Natural killer cell (primary cell): ENCODE data around the gene PURA. TPM values are rescaled to one million over a fixed set of nuclear protein-coding genes. Genes with fewer than 3 reads are reported as not detected.

Source experiments
- ATAC-seq, 3 donors: fragments of 150-1000 bp in 2 of 3; fragments of 200-7000 bp in 1 of 3; cut with Tn5 transposase; 1 replicate in 1 of 3; 2 replicates in 2 of 3; pipeline ENCODE4 v1.10.0; 2021; ENCODE audit warnings: mild to moderate bottlenecking in 2 of 3, moderate library complexity in 2 of 3
- DNase-seq, 2 donors: peaks; one replicate each; pipeline versions ENCODE4 v3.0.0 to v3.0.0-alpha.2; 2013 to 2021; ENCODE audit warnings: mixed read lengths in 1 of 2
- H3K27ac ChIP-seq: one replicate; pipeline ENCODE4 v1.5.1; 2013; ENCODE audit warnings: mild to moderate bottlenecking, low read length
- H3K27me3 ChIP-seq: one replicate; pipeline ENCODE4 v1.6.1; 2013; ENCODE audit warnings: low read length; ENCODE audit not compliant: control insufficient read depth, insufficient read depth
- H3K36me3 ChIP-seq: one replicate; pipeline ENCODE4 v1.6.1; 2013; ENCODE audit warnings: low read length; ENCODE audit not compliant: control insufficient read depth, insufficient read depth
- H3K4me1 ChIP-seq: one replicate; pipeline ENCODE4 v1.6.1; 2013; ENCODE audit warnings: low read length; ENCODE audit not compliant: control insufficient read depth, insufficient read depth
- H3K4me3 ChIP-seq: one replicate; pipeline ENCODE4 v1.5.1; 2013; ENCODE audit warnings: low read length
- H3K9me3 ChIP-seq: one replicate; pipeline ENCODE4 v1.6.1; 2013; ENCODE audit warnings: low read length; ENCODE audit not compliant: control insufficient read depth, insufficient read depth
- H3K27ac Mint-ChIP-seq, 2 donors: one replicate each; pipeline ENCODE4 v1.8.0; 2022; ENCODE audit warnings: mild to moderate bottlenecking in 2 of 2, mixed read lengths in 2 of 2, moderate library complexity in 1 of 2
- H3K27me3 Mint-ChIP-seq, 2 donors: one replicate each; pipeline ENCODE4 v1.8.0; 2022; ENCODE audit warnings: low read depth in 2 of 2, mixed read lengths in 2 of 2
- H3K36me3 Mint-ChIP-seq: one replicate; pipeline ENCODE4 v1.8.0; 2022; ENCODE audit warnings: mixed read lengths
- H3K4me1 Mint-ChIP-seq, 2 donors: one replicate each; pipeline ENCODE4 v1.8.0; 2022; ENCODE audit warnings: mixed read lengths in 2 of 2
- H3K4me3 Mint-ChIP-seq: one replicate; pipeline ENCODE4 v1.8.0; 2022; ENCODE audit warnings: mild to moderate bottlenecking, moderate library complexity, mixed read lengths
- H3K9me3 Mint-ChIP-seq, 2 donors: one replicate each; pipeline ENCODE4 v1.8.0; 2022; ENCODE audit warnings: mixed read lengths in 2 of 2
- WGBS: methylation state at CpG from one replicate; pipeline ENCODE4 v1.1.7; 2013; ENCODE audit warnings: missing lambda C conversion rate; ENCODE audit not compliant: insufficient coverage; 5-methylcytosine and 5-hydroxymethylcytosine counted together
- intact Hi-C: fragments of 100-400 bp; cut with micrococcal nuclease; formaldehyde crosslinking; loops from one replicate; pipeline ENCODE4 v1.14.2; 2022
- total RNA-seq, 4 donors: library from RNA; stranded (reverse); fragments of 120-200 nt in 1 of 4; gene quantifications; one replicate each; pipeline versions ENCODE4 v1.2.3 to v1.2.4, GENCODE V29; 2013 to 2022
- TF ChIP-seq, protein P1 (sequence below): fragments of 200-600 bp; IDR thresholded peaks from one replicate; pipeline ENCODE4 v1.8.0; 2022; ENCODE audit warnings: antibody characterized with exemption

The PURA gene
- total RNA-seq, 3 donors from 2014 or later (not counting 1 experiment from before 2014, with no cell fraction given), result 8.1 to 12.0 (median 9.8) TPM

DNA sequence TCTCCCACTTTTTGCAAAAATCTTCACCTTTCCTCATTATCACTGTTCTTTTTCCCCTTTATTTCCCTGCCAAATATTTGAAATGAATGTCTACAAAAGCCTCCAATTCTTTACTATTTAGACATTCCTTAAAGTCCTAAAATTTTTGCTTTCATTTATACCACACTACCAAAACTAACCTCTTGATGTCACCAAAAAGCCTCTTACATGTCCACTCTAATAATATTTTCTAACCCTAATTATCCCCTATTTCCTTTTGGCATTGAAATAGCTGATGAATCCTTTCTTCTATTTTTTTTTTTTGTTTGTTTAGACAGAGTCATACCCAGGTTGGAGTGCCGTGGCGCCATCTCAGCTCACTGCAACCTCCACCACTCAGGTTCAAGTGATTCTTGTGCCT lies 38.5 kb upstream of the PURA start:
- no peak overlapping the region for H3K27ac ChIP-seq
- H3K36me3 Mint-ChIP-seq, result no peaks in the 10 kb centered on the region
- H3K9me3 ChIP-seq, result no peaks in the 10 kb centered on the region
- intact Hi-C loops, result no loop called here
- H3K27me3 ChIP-seq, result peaks cover 7% of the 10 kb centered on the region
- peaks cover 16 to 29% of the 10 kb centered on the region in 2 donors for H3K27me3 Mint-ChIP-seq
- no peak overlapping the region for H3K4me3 ChIP-seq
- H3K4me1 ChIP-seq, result no peaks in the 10 kb centered on the region
- 93% methylated on average over 2 of the region's 2 CpGs for WGBS
- DNase-seq (no peak), ATAC-seq (no peak)
- H3K36me3 ChIP-seq, result no peaks in the 10 kb centered on the region
- no peaks in the 10 kb centered on the region for H3K4me1 Mint-ChIP-seq
- H3K4me3 Mint-ChIP-seq, result no peak overlapping the region
- H3K9me3 Mint-ChIP-seq, result no peaks in the 10 kb centered on the region
- TF ChIP-seq, protein P1, sequence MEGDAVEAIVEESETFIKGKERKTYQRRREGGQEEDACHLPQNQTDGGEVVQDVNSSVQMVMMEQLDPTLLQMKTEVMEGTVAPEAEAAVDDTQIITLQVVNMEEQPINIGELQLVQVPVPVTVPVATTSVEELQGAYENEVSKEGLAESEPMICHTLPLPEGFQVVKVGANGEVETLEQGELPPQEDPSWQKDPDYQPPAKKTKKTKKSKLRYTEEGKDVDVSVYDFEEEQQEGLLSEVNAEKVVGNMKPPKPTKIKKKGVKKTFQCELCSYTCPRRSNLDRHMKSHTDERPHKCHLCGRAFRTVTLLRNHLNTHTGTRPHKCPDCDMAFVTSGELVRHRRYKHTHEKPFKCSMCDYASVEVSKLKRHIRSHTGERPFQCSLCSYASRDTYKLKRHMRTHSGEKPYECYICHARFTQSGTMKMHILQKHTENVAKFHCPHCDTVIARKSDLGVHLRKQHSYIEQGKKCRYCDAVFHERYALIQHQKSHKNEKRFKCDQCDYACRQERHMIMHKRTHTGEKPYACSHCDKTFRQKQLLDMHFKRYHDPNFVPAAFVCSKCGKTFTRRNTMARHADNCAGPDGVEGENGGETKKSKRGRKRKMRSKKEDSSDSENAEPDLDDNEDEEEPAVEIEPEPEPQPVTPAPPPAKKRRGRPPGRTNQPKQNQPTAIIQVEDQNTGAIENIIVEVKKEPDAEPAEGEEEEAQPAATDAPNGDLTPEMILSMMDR, result no peak
- H3K27ac Mint-ChIP-seq, result no peak overlapping the region

DNA sequence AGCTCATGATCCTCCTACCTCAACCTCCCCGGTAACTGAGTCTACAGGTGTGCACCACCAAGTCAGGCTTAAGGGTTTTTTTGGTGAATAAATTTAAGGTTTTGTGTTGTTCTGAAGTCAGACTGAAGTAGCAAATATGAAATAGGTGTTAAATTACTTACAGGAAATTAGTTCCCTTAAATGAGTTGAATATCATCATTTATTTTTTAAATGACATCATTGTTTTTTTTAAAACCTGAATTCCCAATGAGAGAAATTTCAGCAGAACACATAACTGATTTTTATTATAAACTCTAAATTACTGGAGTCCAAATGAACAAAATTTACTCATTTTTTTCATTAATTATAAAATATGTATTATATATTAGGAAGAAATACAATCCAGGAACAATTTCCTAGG lies 37.8 kb upstream of the PURA start:
- WGBS, result no CpG with 5 or more reads among the region's 1 CpG
- Histone ChIP-seq H3K9me3 (no peaks in the 10 kb centered on the region), H3K4me3 (no peak overlapping the region), H3K36me3 (no peaks in the 10 kb centered on the region), H3K4me1 (no peaks in the 10 kb centered on the region), H3K27me3 (peaks cover 9% of the 10 kb centered on the region), H3K27ac (no peak overlapping the region)
- no peak overlapping the region for H3K4me3 Mint-ChIP-seq
- no peak for ATAC-seq
- H3K27me3 Mint-ChIP-seq, result peaks cover 16 to 35% of the 10 kb centered on the region in 2 donors
- H3K27ac Mint-ChIP-seq, result no peak overlapping the region
- no peaks in the 10 kb centered on the region for H3K9me3 Mint-ChIP-seq
- no peaks in the 10 kb centered on the region for H3K4me1 Mint-ChIP-seq
- H3K36me3 Mint-ChIP-seq, result no peaks in the 10 kb centered on the region
- DNase-seq, result no peak
- intact Hi-C loops, result no loop called here
- TF ChIP-seq, protein P1, result no peak

DNA sequence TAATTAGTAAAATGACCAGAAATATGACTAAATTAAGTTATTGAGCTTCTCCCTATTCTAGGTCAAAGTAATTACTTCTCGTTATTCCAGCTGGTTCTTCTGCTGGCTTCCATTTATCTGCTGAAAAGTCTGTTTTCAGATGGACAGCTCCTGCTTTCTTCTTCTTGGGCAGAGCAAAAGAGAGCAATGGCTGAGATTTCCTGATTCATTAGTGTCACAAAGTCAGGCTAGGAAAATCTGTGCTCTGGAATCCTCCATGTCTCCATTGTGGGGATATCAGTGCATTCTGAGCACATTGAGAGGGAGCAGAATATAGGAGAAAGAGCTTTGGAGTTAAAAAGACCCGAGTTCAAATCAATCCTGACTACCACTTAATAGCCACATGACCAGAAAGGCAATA lies 37.1 kb upstream of the PURA start:
- Histone ChIP-seq H3K27me3 (peaks cover 10% of the 10 kb centered on the region), H3K4me3 (no peak overlapping the region), H3K36me3 (no peaks in the 10 kb centered on the region), H3K9me3 (no peaks in the 10 kb centered on the region), H3K4me1 (no peaks in the 10 kb centered on the region), H3K27ac (no peak overlapping the region)
- H3K4me1 Mint-ChIP-seq, result no peaks in the 10 kb centered on the region
- 71% methylated on average over 1 of the region's 2 CpGs for WGBS
- H3K4me3 Mint-ChIP-seq, result no peak overlapping the region
- H3K27ac Mint-ChIP-seq, result no peak overlapping the region
- ATAC-seq (no peak), DNase-seq (no peak)
- no peaks in the 10 kb centered on the region for H3K9me3 Mint-ChIP-seq
- peaks cover 13 to 35% of the 10 kb centered on the region in 2 donors for H3K27me3 Mint-ChIP-seq
- no peaks in the 10 kb centered on the region for H3K36me3 Mint-ChIP-seq
- TF ChIP-seq, protein P1, result no peak
- intact Hi-C loops, result no loop called here

GRCh38 chr5:140083120-140083519 lies 30.8 kb upstream of the PURA start:
- no peaks in the 10 kb centered on the region for H3K9me3 ChIP-seq
- peaks cover 10% of the 10 kb centered on the region for H3K27me3 ChIP-seq
- peaks cover 27 to 57% of the 10 kb centered on the region in 2 donors for H3K27me3 Mint-ChIP-seq
- H3K4me3 ChIP-seq, result no peak overlapping the region
- no peaks in the 10 kb centered on the region for H3K4me1 ChIP-seq
- H3K9me3 Mint-ChIP-seq, result no peaks in the 10 kb centered on the region
- ATAC-seq, result no peak
- DNase-seq, result no peak
- no peaks in the 10 kb centered on the region for H3K36me3 Mint-ChIP-seq
- intact Hi-C loops, result no loop called here
- no peak overlapping the region for H3K27ac Mint-ChIP-seq
- no peaks in the 10 kb centered on the region for H3K36me3 ChIP-seq
- TF ChIP-seq, protein P1, result no peak
- 84% methylated on average over 1 of the region's 1 CpG for WGBS
- H3K4me3 Mint-ChIP-seq, result no peak overlapping the region
- H3K27ac ChIP-seq, result no peak overlapping the region
- H3K4me1 Mint-ChIP-seq, result no peaks in the 10 kb centered on the region
